GM19468 (cell line): Measurements from ENCODE around the gene UGT1A8.

Experiments
- ATAC-seq: cut with Tn5 transposase; IDR thresholded peaks from one replicate; pipeline ENCODE4 v1.9.1; 2021; ENCODE audit warnings: mild to moderate bottlenecking, moderate library complexity, moderate number of reproducible peaks; ENCODE audit not compliant: unreplicated experiment; ENCODE audit errors: extremely low read depth

The UGT1A8 gene

GRCh38 chr2:233814056-233814835 is 196.8 kb downstream of the UGT1A8 start:
- no peak for ATAC-seq

- no peak for ATAC-seq
Measured at GRCh38 chr2:233815861-233816260, 198.4 kb downstream of the UGT1A8 start.

GRCh38 chr2:233816334-233816733 is 198.9 kb downstream of the UGT1A8 start:
- no peak for ATAC-seq

- ATAC-seq: no peak
Measured at GRCh38 chr2:233816771-233817170, 199.3 kb downstream of the UGT1A8 start.

- no peak for ATAC-seq
Measured at GRCh38 chr2:233817361-233817911, 200.0 kb downstream of the UGT1A8 start.

- ATAC-seq: no peak
Measured at GRCh38 chr2:233817995-233818638, 200.7 kb downstream of the UGT1A8 start.

- ATAC-seq: no peak
Measured at GRCh38 chr2:233818639-233819621, 201.5 kb downstream of the UGT1A8 start.

GRCh38 chr2:233819884-233820773 is 202.7 kb downstream of the UGT1A8 start:
- no peak for ATAC-seq

GRCh38 chr2:233820774-233821105 is 203.3 kb downstream of the UGT1A8 start:
- no peak for ATAC-seq

GRCh38 chr2:233821196-233821595 is 203.8 kb downstream of the UGT1A8 start:
- ATAC-seq: no peak

- no peak for ATAC-seq
Measured at GRCh38 chr2:233821709-233822100, 204.3 kb downstream of the UGT1A8 start.

GRCh38 chr2:233822101-233822771 is 204.8 kb downstream of the UGT1A8 start:
- ATAC-seq: no peak
